ENCODE data around the gene NFYC.

DNA sequence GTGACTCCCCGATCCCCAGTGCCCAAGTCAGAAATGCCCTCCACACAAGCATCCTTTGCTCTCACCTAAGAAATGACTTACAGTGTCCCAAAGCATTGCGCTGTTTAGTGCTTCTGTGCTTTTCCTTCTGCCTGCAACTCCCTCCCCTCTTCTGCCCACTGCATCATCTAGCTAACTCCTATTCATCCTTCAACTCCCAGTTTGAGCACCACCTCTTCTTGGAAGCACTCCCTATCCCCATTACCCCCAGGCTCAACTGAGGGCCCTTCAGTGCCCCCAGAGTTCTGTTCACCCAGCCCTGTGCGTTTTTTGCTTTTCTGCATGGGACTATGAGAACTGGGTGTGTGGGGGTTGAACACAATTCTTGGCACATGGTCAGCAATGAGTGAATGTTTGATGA lies 102.1 kb downstream of the NFYC start:
- TF ChIP-seq, protein P1, sequence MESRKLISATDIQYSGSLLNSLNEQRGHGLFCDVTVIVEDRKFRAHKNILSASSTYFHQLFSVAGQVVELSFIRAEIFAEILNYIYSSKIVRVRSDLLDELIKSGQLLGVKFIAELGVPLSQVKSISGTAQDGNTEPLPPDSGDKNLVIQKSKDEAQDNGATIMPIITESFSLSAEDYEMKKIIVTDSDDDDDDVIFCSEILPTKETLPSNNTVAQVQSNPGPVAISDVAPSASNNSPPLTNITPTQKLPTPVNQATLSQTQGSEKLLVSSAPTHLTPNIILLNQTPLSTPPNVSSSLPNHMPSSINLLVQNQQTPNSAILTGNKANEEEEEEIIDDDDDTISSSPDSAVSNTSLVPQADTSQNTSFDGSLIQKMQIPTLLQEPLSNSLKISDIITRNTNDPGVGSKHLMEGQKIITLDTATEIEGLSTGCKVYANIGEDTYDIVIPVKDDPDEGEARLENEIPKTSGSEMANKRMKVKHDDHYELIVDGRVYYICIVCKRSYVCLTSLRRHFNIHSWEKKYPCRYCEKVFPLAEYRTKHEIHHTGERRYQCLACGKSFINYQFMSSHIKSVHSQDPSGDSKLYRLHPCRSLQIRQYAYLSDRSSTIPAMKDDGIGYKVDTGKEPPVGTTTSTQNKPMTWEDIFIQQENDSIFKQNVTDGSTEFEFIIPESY (IDR thresholded peaks at IDR 0.05; ENCODE audit: extremely low read depth, insufficient replicate concordance, low read length) = no peak
- TF ChIP-seq POLR2A (IDR thresholded peaks at IDR 0.05; ENCODE audit: borderline replicate concordance, extremely low read depth, insufficient read depth, insufficient read length) = no peak
- TF ChIP-seq EZH2 (IDR thresholded peaks at IDR 0.05) = no peak
- TF ChIP-seq, protein P2, sequence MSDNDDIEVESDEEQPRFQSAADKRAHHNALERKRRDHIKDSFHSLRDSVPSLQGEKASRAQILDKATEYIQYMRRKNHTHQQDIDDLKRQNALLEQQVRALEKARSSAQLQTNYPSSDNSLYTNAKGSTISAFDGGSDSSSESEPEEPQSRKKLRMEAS (IDR thresholded peaks at IDR 0.05) = no peak
- TF ChIP-seq, protein P3, sequence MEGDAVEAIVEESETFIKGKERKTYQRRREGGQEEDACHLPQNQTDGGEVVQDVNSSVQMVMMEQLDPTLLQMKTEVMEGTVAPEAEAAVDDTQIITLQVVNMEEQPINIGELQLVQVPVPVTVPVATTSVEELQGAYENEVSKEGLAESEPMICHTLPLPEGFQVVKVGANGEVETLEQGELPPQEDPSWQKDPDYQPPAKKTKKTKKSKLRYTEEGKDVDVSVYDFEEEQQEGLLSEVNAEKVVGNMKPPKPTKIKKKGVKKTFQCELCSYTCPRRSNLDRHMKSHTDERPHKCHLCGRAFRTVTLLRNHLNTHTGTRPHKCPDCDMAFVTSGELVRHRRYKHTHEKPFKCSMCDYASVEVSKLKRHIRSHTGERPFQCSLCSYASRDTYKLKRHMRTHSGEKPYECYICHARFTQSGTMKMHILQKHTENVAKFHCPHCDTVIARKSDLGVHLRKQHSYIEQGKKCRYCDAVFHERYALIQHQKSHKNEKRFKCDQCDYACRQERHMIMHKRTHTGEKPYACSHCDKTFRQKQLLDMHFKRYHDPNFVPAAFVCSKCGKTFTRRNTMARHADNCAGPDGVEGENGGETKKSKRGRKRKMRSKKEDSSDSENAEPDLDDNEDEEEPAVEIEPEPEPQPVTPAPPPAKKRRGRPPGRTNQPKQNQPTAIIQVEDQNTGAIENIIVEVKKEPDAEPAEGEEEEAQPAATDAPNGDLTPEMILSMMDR (IDR thresholded peaks at IDR 0.05 in 2 of 3, conservative IDR thresholded peaks at IDR 0.05 in 1 of 3; ENCODE audit: borderline replicate concordance in 1 of 3, insufficient read depth in 1 of 3, low read depth in 2 of 3, low read length in 2 of 3) = no peak
- no peak for TF ChIP-seq SRF (IDR thresholded peaks at IDR 0.05; ENCODE audit: low read depth)
- no peak for TF ChIP-seq POLR2AphosphoS5 (IDR thresholded peaks at IDR 0.05; ENCODE audit: low read depth, low read length)
- TF ChIP-seq, protein P4, sequence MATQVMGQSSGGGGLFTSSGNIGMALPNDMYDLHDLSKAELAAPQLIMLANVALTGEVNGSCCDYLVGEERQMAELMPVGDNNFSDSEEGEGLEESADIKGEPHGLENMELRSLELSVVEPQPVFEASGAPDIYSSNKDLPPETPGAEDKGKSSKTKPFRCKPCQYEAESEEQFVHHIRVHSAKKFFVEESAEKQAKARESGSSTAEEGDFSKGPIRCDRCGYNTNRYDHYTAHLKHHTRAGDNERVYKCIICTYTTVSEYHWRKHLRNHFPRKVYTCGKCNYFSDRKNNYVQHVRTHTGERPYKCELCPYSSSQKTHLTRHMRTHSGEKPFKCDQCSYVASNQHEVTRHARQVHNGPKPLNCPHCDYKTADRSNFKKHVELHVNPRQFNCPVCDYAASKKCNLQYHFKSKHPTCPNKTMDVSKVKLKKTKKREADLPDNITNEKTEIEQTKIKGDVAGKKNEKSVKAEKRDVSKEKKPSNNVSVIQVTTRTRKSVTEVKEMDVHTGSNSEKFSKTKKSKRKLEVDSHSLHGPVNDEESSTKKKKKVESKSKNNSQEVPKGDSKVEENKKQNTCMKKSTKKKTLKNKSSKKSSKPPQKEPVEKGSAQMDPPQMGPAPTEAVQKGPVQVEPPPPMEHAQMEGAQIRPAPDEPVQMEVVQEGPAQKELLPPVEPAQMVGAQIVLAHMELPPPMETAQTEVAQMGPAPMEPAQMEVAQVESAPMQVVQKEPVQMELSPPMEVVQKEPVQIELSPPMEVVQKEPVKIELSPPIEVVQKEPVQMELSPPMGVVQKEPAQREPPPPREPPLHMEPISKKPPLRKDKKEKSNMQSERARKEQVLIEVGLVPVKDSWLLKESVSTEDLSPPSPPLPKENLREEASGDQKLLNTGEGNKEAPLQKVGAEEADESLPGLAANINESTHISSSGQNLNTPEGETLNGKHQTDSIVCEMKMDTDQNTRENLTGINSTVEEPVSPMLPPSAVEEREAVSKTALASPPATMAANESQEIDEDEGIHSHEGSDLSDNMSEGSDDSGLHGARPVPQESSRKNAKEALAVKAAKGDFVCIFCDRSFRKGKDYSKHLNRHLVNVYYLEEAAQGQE (IDR thresholded peaks at IDR 0.05; ENCODE audit: low read depth) = no peak
- TF ChIP-seq EZH2phosphoT487 (IDR thresholded peaks at IDR 0.05; ENCODE audit: borderline replicate concordance) = no peak
- no peak for TF ChIP-seq SP1 (IDR thresholded peaks at IDR 0.05; ENCODE audit: low read depth)
- no peak for TF ChIP-seq RAD21 (IDR thresholded peaks at IDR 0.05; ENCODE audit: low read depth)
